T-helper 2 cell treated with Interferon-gamma antibody and Interleukin-4, amounts not matched to agents 5 μg/mL and 100 μg/mL, for 36 hours (primary cell): Measurements from ENCODE around the gene GABRB2.

ENCODE experiments used
- DNase-seq: peaks from one replicate; pipeline ENCODE4 v3.0.0; 2021; ENCODE audit warnings: low spot score
- H3K27ac Mint-ChIP-seq: one replicate; pipeline ENCODE4 v1.8.0; 2021; ENCODE audit warnings: mild to moderate bottlenecking, mixed read lengths
- H3K27me3 Mint-ChIP-seq: one replicate; pipeline ENCODE4 v1.8.0; 2021; ENCODE audit warnings: low read depth, mixed read lengths
- H3K36me3 Mint-ChIP-seq: one replicate; pipeline ENCODE4 v1.8.0; 2021; ENCODE audit warnings: low read depth, mixed read lengths
- H3K4me1 Mint-ChIP-seq: one replicate; pipeline ENCODE4 v1.8.0; 2021; ENCODE audit warnings: low read depth, mixed read lengths
- H3K4me3 Mint-ChIP-seq: one replicate; pipeline ENCODE4 v1.8.0; 2022; ENCODE audit warnings: mild to moderate bottlenecking, moderate library complexity, mixed read lengths
- H3K9me3 Mint-ChIP-seq: one replicate; pipeline ENCODE4 v1.8.0; 2021; ENCODE audit warnings: mixed read lengths

Gene GABRB2

DNA sequence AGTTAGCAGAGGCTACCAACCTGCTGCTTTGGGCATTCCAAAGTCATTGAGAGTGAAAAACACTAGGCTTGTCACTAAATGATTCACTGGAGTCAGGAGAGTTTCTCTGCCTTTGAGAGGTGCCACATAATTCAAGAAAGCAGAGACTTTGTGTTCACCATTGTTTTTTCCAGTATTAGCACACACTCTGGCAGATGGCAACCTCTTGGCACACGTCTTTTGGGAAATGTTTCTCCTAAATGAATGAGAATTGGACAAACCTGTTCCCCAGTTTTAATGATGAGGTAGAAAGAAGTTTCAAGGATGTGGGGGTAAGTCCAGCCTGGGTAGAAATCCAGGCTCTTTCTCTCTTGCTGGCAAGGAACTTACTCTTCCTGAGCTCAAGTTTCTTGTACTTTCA is 259.1 kb downstream of the GABRB2 start:
- Mint-ChIP-seq H3K36me3 (no peaks in the 10 kb centered on the region), H3K27me3 (no peaks in the 10 kb centered on the region), H3K27ac (no peak overlapping the region), H3K4me1 (no peaks in the 10 kb centered on the region), H3K4me3 (no peak overlapping the region), H3K9me3 (no peaks in the 10 kb centered on the region)
- no peak for DNase-seq

DNA sequence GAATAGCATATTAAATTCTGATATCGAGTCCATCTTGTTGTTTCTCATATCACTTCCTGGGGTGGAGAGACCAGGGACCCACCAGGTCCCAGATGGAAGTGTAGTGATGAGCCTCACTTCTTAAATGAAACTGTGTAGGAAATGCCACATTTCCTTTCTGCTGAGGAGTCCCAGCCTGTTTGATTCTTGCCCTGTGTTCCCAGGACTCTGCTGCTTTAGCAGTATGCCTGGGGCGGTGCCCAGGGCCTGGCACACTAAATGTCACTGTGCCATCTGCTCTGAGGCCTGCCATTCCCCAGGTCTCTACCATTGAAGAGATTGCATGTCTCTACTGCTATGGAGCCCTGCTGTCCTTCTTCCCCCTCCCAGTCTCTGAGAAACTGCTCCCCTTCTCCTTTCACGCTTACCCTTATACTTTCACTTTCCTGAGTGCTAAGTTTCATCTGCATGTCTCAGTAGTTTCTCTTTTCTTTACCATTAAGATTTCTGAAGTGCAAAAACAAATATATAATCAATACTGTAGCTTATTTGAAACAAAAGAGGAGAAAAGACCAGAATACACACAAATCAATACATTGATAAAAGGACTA is 260.4 kb downstream of the GABRB2 start:
- Mint-ChIP-seq H3K27ac (no peak overlapping the region), H3K4me3 (no peak overlapping the region), H3K4me1 (no peaks in the 10 kb centered on the region), H3K27me3 (no peaks in the 10 kb centered on the region), H3K9me3 (no peaks in the 10 kb centered on the region), H3K36me3 (no peaks in the 10 kb centered on the region)
- no peak for DNase-seq

DNA sequence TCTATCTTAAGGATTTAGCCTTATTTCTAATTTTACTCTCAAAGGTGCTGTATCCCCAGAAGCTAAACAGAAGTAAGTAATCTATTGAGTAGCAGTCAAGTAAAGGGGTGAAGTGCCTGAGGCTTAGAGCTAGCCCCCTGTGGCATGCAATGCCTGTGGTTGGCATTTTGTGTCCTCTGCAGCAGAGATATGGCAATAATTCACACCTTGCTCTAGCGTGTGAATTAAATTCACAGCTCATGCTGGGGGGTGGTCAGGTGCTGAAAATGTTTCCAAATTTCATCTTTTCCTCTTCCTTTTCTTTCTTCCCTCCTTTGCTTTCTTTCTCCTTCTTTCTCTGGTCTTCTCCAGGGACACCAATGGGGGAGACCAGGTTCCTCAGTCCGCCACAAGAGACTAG is 262.1 kb downstream of the GABRB2 start:
- no peaks in the 10 kb centered on the region for H3K36me3 Mint-ChIP-seq
- no peaks in the 10 kb centered on the region for H3K4me1 Mint-ChIP-seq
- no peaks in the 10 kb centered on the region for H3K9me3 Mint-ChIP-seq
- DNase-seq: no peak
- H3K27me3 Mint-ChIP-seq: no peaks in the 10 kb centered on the region
- H3K4me3 Mint-ChIP-seq: no peak overlapping the region
- H3K27ac Mint-ChIP-seq: no peak overlapping the region

DNA sequence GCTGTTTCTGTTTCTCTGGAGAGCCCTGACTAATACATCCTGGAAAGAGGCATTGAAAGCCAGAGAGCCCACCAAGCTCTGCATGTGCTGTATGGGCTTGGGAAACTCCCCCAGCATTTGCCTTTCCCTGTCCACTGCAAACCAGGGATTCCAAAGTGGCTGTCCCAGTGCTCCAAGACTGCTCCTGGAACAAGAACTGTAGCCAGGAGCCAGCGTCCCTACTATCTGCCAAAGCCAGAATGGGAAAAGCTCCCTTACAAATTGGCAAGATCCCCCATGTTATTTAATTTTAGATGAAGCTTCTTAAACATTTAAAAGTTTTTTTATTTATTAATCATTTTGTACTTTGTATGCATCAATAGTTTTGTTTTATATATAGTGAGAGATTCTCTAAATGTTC is 263.2 kb downstream of the GABRB2 start:
- no peak for DNase-seq
- H3K27me3 Mint-ChIP-seq: no peaks in the 10 kb centered on the region
- H3K4me1 Mint-ChIP-seq: no peaks in the 10 kb centered on the region
- no peaks in the 10 kb centered on the region for H3K9me3 Mint-ChIP-seq
- H3K4me3 Mint-ChIP-seq: no peak overlapping the region
- no peak overlapping the region for H3K27ac Mint-ChIP-seq
- no peaks in the 10 kb centered on the region for H3K36me3 Mint-ChIP-seq

DNA sequence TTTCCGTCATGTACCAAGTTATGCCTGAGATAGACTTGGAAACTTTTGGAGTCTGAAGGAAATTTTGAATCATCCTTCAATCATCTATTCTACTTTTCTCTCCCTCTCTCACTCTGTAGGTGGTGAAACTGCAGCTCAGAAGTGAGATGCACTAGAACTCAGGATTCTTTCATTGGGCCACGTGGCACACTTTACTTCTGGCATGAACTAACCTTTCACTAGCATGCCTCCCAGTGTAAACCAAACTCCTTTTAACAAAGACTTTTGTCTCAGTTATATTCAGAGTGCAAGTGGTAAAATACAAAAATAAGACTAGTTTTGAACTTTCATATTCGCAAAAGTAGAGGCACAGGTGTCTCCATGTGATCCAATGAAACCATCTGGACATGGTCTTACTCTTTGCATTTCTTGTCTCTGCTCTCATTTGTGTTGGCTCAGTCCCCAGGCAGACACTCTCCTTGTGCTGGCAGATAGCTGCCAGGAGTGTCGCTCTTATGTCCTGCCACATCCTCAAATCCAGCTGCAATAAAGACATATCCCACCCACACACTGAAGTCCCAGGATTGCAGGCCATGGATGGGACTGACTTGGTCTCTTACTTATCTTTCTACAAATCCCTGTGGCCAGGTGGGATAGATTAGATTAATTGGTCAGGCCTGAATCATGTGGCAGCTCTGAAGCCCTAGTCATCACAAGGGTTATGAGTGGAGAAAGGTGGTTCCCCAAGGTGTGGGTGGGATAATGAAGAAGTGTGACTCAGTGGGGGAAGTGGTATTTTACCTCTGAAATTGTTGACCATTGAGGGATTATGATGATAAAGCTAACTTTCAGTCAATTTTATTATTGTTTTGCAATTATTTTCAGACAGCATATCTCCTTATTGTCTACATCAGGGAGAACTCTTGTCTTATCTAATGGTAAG is 267.5 kb downstream of the GABRB2 start:
- DNase-seq: no peak
- H3K27ac Mint-ChIP-seq: no peak overlapping the region
- H3K4me1 Mint-ChIP-seq: no peaks in the 10 kb centered on the region
- no peak overlapping the region for H3K4me3 Mint-ChIP-seq
- H3K36me3 Mint-ChIP-seq: no peaks in the 10 kb centered on the region
- H3K9me3 Mint-ChIP-seq: no peaks in the 10 kb centered on the region
- H3K27me3 Mint-ChIP-seq: no peaks in the 10 kb centered on the region

DNA sequence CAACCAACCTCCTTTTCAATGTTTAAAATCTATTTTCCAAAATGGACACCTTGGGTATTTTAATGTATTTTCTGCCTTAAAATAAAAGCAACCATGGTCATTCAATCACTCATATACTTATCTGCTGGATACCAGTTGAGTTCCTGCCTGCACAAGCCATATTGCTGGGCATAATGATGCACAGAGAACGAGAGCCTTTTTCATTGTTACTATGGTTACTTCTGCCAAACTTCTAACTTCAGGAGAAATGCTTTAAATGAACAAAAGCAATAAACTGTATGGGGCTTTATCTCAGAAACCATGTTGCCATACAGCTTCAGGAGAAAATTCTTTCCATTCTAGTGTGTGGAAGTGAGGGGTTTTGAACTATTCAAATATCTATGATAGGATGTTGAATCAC is 269.5 kb downstream of the GABRB2 start:
- H3K4me3 Mint-ChIP-seq: no peak overlapping the region
- H3K36me3 Mint-ChIP-seq: no peaks in the 10 kb centered on the region
- peaks cover 4% of the 10 kb centered on the region for H3K9me3 Mint-ChIP-seq

DNA sequence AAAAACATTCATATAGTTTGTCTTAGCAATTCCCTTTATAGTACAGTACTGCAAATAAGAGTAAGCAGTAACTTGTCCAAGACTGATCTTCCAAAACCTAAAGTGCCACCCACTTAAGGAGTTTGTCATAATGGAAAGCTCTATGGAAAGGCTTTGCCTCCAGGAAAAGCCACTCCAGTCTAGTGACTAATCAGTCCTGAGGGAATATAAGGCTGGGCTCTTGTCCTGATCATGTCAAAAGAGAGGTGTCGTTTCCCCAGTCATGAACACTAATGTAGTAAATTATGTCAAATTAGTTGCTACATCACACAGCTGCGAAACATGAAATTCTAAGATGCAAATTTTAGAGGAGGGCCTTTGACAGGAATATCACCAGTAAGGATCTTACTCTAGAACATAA is 271.6 kb downstream of the GABRB2 start:
- Mint-ChIP-seq H3K9me3 (peaks cover 4% of the 10 kb centered on the region), H3K27ac (no peak overlapping the region), H3K36me3 (no peaks in the 10 kb centered on the region)

More for the DNA sequence above, 269.5 kb downstream of the GABRB2 start:
- H3K27ac Mint-ChIP-seq: no peak overlapping the region
- H3K4me1 Mint-ChIP-seq: no peaks in the 10 kb centered on the region
- no peaks in the 10 kb centered on the region for H3K27me3 Mint-ChIP-seq
- DNase-seq: no peak

DNA sequence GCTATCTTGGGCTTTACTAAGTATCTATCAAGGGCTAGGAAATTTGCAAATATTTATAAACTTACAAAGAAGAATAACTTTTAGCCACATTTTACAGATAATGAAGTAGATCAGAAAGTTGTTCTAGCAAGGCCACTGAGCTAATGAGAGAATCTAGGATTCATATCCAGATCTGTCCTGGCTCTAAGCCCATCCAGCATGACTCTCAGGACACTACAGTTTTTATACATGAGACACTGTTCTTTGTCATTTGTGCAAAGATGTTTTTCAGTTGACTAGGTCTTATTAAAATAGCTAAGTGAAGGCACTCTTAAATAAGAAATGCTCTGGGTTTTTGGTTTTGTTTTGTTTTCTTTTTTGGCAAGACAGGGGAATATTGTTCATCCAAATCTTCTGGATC is 273.1 kb downstream of the GABRB2 start:
- Mint-ChIP-seq H3K4me3 (no peak overlapping the region), H3K4me1 (no peaks in the 10 kb centered on the region), H3K27ac (no peak overlapping the region), H3K27me3 (no peaks in the 10 kb centered on the region), H3K9me3 (peaks cover 9% of the 10 kb centered on the region), H3K36me3 (no peaks in the 10 kb centered on the region)
- DNase-seq: no peak

More for the DNA sequence above, 271.6 kb downstream of the GABRB2 start:
- H3K4me3 Mint-ChIP-seq: no peak overlapping the region
- no peaks in the 10 kb centered on the region for H3K27me3 Mint-ChIP-seq
- DNase-seq: no peak
- no peaks in the 10 kb centered on the region for H3K4me1 Mint-ChIP-seq

DNA sequence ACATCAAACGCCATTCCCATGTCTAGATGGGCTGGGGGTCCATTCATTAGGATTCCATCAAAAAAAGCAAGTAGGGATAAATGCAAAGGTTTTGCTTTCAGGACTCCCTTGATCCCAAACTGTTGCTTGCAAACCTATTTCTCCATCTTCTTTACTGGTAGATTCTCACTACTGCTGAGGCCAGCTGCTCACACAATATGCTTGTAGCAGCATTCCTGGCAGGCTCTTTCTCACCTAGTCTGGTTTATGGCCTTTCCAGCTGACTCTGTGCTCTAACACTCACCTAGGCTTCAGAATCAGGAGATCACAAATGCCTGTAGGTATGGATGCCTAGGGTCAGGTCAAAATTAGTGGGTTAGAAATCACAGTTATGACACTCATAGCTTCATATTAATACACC is 274.7 kb downstream of the GABRB2 start:
- Mint-ChIP-seq H3K4me1 (no peaks in the 10 kb centered on the region), H3K4me3 (no peak overlapping the region), H3K9me3 (peaks cover 9% of the 10 kb centered on the region), H3K27me3 (no peaks in the 10 kb centered on the region), H3K27ac (no peak overlapping the region), H3K36me3 (no peaks in the 10 kb centered on the region)
- DNase-seq: no peak

DNA sequence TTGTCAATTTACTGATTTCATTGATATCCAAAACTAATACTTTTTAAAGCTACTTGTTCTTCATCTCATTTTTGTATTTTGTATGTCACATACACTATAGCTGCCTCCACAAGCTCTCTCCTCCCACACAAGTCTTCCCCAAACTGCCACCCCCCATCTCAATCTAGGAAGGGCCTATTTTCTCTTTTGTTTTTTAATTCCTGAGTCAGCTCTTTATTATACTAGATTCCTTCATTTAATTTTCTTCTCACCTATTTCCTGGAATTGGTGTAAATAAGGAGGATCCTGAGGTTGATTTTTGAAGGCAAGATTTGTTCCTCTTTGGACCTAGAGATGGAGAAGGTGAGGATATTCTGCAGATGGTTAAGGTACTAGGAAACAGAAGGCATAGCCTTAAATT is 277.4 kb downstream of the GABRB2 start:
- DNase-seq: no peak
- no peaks in the 10 kb centered on the region for H3K27me3 Mint-ChIP-seq
- H3K27ac Mint-ChIP-seq: no peak overlapping the region

DNA sequence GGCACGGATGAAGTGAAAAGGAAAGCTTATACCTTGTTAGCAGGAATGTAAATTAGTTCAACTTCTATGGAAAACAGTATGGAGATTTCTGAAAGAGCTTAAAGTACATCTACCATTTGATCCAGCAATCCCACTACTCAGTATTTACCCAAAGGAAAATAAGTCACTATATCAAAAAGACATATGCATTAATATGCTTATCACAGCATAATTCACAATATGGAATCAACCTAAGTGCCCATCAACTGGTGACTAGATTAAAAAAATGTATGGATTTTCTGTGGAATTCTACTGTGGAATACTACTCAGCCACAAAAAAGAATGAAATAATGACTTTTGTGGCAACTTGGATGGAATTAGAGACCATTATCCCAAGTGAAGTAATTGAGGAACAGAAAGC is 279.6 kb downstream of the GABRB2 start:
- peaks cover 5% of the 10 kb centered on the region for H3K9me3 Mint-ChIP-seq
- no peak for DNase-seq
- no peaks in the 10 kb centered on the region for H3K4me1 Mint-ChIP-seq
- H3K27ac Mint-ChIP-seq: no peak overlapping the region
- H3K4me3 Mint-ChIP-seq: no peak overlapping the region
- H3K27me3 Mint-ChIP-seq: no peaks in the 10 kb centered on the region
- H3K36me3 Mint-ChIP-seq: no peaks in the 10 kb centered on the region

More for the DNA sequence above, 277.4 kb downstream of the GABRB2 start:
- peaks cover 9% of the 10 kb centered on the region for H3K9me3 Mint-ChIP-seq
- no peak overlapping the region for H3K4me3 Mint-ChIP-seq
- H3K4me1 Mint-ChIP-seq: no peaks in the 10 kb centered on the region
- no peaks in the 10 kb centered on the region for H3K36me3 Mint-ChIP-seq

DNA sequence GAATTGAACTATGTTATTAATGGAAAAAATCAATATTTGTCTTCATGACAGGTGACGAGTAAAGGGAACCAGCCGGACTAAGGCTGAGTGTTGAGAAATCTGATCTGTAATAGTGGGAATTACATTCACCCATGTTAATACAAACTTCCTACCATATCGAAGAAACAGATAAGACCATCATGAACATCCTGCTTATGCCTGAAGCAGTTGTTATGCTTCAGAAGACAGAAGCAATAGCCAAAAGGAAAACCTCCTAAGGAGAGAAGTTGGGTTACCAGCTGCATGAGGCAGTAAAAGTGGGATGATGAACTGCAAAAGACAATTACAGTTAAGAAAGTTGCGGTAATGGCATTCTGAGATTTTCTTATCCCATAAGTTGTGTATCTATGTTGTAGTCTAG is 281.5 kb downstream of the GABRB2 start:
- H3K27ac Mint-ChIP-seq: no peak overlapping the region
- H3K4me3 Mint-ChIP-seq: no peak overlapping the region
- no peak for DNase-seq
- peaks cover 5% of the 10 kb centered on the region for H3K9me3 Mint-ChIP-seq
- no peaks in the 10 kb centered on the region for H3K36me3 Mint-ChIP-seq
- H3K27me3 Mint-ChIP-seq: no peaks in the 10 kb centered on the region
- no peaks in the 10 kb centered on the region for H3K4me1 Mint-ChIP-seq

DNA sequence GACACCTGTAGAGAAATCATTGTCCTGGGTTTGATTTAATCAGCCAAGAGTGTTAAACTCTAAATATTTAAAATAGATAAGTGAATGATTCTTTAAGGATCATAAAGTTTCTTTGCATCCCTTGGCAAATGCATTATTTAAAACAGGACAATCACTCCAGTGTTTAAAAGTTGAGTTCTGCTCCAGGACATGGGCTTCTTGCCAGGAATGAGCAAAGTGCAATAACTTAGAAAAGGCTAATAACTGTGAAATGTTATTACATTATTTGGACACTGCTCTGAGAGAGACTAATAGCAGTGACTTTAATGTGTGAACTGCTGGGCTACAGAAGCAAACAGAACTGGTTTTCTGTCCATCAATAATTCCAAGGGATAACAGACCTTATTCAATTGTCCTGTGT is 283.3 kb downstream of the GABRB2 start:
- H3K4me3 Mint-ChIP-seq: no peak overlapping the region
- no peaks in the 10 kb centered on the region for H3K27me3 Mint-ChIP-seq
- DNase-seq: no peak
- H3K4me1 Mint-ChIP-seq: no peaks in the 10 kb centered on the region
- H3K9me3 Mint-ChIP-seq: no peaks in the 10 kb centered on the region
- no peaks in the 10 kb centered on the region for H3K36me3 Mint-ChIP-seq
- H3K27ac Mint-ChIP-seq: no peak overlapping the region

DNA sequence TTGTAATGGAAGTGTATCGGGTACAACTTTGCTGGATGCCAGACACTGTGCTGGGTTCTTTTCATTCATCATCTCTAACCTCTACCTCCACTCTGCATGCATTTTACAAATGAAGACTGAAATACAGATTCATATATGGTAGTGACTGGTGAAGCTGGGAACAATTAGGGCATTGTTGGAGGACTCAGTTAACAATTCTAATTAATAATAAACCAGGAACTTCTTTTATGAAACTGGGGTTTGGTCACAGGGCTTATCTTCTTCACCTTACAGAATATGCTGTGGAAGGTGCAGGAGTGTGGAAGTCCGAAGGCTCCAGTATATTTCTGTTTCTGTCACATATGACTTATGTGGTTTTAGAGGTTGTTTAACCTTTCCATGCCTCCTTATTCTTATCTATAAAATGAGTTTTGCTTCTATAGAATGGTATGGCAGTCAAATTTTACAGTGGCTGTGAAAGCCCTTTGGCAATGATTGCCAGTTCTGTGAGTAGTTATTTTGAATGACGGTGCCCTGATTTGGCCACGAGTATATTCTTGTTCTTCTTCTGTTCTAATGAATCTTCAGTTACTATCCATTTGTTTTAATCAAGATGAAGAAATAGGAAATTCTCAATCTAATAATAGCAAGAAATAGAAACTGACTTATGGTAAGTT is 284.7 kb downstream of the GABRB2 start:
- Mint-ChIP-seq H3K9me3 (no peaks in the 10 kb centered on the region), H3K27me3 (no peaks in the 10 kb centered on the region), H3K36me3 (no peaks in the 10 kb centered on the region), H3K27ac (no peak overlapping the region), H3K4me3 (no peak overlapping the region), H3K4me1 (no peaks in the 10 kb centered on the region)
- no peak for DNase-seq
